HG02884 (cell line): Measurements from ENCODE around the gene FAM76A.
"Not testable (repeated sequence)": the region's sequence is repeated elsewhere in the genome, so short reads cannot be mapped to it uniquely, and the experiment has no call there.

Experiments
- ATAC-seq: cut with Tn5 transposase; IDR thresholded peaks from one replicate; pipeline ENCODE4 v1.9.1; 2021; ENCODE audit warnings: mild to moderate bottlenecking, moderate library complexity; ENCODE audit not compliant: unreplicated experiment

The FAM76A gene

DNA sequence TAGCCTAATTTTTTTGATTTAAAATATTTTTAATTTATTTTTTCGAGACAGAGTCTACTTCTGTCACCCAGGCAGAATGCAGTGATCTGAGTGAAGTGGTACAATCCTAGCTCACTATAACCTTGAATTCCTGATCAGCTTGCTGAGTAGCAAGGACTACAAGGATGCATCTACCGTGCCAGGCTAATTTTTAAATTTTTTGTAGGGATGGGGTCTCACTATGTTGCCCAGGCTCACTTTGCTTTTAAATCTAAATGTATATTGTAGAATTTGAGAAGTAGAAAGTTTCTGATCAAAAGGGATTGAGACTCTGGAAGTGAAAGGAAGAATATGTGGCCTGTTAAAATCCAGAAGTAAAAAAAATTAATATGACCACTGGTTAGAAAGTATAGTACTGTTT, 48.9 kb downstream of the FAM76A start:
- no peak for ATAC-seq

DNA sequence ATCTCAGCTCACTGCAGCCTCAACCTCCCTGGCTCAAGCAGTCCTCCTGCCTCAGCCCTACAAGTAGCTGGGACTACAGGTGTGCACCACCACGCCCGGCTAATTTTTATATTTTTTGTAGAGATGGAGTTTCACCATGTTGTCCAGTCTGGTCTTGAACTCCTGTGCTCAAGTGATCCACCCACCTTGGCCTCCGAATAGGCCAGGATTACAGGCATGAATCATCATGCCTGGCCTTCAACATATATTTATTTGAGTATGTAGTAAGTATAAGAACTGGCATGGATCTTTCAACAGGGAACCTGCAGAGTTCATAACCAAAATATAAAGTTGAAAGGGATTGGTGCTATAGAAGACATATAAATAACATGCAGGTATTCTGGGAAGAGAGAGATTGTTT, 49.6 kb downstream of the FAM76A start:
- not testable (repeated sequence) for ATAC-seq

DNA sequence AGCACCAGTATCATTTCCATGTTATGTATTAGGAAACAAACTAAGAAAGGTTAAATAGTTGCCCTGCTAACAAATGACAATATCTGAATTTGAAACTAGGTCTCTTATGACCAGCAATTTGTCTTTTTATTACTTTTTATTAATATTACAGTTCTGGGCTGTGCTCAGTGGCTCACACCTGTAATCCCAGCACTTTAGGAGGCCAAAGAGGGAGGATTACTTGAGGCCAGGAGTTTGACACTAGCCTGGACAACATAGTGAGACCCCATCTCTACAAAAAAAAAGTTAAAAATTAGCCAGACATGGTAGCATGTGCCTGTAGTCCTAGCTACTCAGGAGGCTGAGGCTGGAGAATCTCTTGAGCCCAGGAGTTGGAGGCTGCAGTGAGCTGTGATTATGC, 50.5 kb downstream of the FAM76A start:
- not testable (repeated sequence) for ATAC-seq

DNA sequence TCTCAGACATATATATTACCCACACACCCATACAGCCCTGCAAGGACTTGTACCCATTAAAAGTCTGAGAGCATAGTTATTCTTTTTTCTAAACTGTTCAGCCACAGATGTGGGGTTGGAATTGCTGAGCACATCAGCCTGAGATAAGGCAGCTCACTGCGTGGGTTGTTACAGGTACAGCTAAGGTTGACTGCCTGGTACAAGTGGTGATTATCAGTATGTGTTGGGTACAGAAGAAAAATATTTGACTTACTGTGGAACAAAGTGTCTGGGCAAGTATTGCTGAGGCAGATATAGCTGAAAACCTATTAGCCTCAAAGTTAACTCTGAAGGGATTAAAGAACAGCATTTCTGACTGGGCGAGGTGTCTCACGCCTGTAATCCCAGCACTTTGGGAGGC, 52.3 kb downstream of the FAM76A start:
- no peak for ATAC-seq

DNA sequence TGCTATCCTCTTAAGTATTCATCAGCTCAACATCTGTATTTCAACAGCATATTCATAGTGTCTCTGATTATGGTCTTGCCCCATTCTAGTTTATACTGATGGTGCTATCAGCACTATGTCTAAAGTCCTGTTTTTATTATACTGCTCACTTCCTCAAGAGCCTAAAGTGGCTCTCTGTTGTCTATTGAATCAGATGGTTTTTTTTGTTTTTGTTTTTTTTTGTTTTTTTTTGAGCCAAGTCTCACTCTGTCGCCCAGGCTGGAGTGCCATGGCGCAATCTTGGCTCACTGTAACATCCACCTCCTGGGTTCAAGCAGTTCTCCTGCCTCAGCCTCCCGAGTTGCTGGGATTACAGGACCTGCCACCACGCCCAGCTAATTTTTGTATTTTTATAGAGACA, 53.4 kb downstream of the FAM76A start:
- ATAC-seq, result no peak

DNA sequence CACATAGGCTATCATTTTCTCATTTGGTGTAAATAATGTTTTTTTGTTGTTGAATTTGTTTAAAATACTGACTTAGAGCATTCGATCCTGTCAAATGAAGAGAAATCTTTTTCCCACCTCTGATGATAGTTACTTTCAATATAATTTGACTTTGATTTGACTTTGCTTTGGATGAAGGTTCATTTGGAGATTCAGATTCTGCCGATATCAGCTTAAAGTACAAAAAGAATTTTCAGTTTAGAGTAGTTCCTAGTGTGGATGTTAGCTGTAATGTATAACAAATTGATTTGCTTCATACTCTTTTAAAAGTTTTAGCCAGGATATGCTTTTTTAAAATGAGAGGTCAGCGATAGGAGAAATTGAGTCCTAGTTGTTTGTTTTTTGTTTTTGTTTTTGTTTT, 57.2 kb downstream of the FAM76A start:
- no peak for ATAC-seq

DNA sequence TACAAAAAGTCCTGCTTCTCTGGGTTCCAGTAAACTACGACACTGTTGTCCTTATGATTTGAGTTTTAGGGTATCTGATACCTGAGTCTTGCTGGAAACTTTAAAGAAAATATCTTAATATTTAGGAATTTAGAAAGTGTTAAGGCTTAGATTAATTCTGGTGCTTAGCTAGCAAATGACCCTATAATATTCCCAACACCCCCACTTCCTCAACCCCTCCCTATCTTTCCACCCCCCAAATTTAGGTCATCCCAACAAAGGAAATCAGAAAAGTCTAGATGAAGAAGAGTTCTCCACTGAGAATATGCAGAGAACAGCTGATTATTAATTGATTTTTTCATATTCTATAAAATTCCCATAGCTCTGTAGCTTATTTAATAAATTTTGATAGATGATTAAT, 58.9 kb downstream of the FAM76A start:
- ATAC-seq, result no peak

DNA sequence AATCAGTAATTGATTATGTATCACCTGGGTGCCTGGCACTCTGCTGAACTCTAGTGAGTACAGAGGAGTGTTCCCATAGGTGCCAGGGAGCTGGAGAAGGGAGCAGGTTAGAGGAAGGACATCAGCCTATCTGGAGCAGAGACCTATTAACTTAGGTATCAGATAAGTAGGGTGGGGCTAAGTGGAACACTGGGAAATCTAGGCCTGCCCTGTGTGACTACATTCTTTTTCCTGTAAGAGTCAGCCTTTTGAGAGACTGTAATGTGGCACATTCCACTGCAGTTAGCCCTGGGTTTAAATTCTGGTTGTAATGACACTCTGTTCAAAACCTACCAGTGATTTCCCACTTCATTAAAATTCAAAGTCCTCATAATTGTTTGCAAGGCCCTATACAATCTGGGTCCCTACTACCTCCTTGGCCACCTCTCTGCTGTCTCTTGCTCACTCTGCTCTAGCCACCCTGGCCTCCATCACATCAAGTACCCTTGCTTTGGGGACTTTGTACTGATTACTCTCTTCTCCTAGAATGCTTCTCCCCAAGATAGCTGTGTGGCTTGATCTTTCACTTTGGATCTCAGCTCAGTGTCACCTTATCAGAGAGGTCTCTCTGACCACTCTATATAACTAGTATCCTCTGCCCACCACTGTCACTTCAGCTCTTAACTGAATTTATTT, 60.2 kb downstream of the FAM76A start:
- ATAC-seq, result no peak

DNA sequence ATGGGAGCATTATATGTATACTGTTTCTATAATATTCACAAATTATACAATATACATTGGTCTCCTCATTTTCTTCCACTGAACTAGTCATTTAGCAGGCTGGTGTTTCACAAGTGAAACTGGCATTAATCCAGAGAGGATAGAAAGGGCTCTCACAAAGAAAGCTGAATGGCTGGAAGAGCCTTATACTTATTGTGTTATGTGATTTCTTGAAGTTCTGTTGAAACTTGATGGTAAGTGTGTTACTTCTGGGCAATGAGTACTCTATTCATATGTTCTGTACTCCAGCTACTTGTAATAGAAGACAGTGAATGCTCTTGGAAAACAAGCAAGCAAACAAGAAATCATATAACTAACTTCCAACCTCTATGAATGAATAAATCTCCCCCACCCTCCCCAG, 62.1 kb downstream of the FAM76A start:
- no peak for ATAC-seq

DNA sequence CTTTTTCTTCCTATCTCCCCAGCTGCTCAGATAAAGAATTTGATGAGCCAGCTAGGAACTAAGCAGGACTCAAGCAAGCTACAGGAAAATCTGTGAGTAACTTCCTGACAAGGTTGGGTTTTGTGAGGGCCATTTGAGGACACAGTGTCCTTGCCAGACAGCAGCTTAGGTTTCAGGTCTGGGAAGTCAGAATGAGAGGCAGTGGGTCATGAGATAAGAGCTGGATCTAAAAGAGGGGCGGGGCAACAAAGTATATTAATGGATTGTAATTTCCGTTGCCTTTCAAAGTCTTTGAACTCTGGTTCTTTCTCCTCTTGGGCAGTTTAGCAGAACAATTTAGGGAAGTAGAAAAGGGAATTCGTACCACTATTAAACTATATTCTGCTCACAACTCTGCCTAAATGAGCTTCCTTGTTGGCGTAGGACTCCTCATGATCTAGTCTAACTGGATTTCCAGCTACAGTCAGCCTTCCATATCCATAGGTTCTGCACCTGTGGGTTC, 63.8 kb downstream of the FAM76A start:
- no peak for ATAC-seq

DNA sequence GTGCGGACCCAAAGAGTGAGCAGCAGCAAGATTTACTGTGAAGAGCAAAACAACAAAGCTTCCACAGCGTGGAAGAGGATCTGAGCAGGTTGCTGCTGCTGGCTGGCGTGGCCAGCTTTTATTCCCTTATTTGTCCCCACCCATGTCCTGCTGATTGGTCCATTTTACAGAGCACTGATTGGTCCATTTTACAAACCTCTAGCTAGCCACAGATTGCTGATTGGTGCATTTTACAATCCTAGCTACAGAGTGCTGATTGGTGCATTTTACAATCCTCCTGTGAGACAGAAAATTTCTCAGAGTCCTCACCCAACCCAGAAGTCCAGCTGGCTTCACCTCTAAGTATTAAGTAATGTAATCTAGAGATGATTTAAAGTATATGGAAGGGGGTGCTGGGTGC, 64.5 kb downstream of the FAM76A start:
- not testable (repeated sequence) for ATAC-seq

DNA sequence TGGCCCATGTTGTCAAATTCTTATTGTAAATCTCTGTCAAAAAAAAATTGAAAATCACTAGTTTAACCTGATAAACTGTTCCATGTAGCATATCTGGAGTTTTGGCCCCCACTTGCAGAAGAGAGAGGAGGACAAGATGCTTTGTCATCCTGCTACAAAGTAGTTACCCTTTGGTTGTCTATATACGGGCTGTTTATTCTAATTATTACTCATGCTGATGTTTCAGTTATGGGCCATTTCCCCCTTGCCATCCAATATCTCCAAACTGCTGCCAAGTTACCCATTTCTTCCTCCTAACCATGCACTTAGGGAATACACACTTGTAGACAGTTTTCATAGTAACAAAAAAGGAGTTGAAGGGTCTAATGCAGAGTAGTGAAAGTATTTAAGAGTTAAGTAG, 69.8 kb downstream of the FAM76A start:
- ATAC-seq, result no peak

DNA sequence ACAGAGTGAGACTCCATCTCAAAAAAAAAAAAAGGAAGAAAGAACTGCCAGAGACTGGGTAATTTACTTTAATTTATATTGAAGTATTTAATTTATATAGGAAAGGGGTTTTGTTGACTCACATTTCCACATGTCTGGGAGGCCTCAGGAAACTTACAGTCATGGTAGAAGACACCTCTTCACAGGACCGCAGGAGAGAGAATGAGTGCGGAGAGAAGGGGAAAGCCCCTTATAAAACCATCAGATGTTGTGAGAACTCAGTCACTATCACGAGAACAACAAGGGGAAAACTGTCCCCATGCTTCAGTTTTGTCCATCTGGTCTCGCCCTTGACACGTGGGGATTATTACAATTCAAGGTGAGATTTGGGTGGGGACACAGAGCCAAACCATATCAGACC, 79.0 kb downstream of the FAM76A start:
- ATAC-seq, result no peak

DNA sequence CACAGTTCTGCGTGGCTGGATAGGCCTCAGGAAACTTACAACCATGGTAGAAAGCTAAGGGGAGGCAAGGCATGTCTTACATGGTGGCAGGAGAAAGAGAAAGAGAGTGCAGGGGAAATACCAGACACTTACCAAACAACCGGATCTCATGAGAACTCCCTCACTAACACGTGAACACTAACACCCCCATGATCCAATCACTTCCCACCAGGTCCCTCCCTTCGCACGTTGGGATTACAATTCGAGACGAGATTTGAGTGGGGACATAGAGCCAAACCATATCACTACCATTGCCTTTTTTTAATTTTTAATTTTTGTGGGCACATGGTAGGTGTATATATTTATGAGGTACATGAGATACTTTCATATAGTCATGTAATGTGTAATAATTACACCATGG, 81.0 kb downstream of the FAM76A start:
- no peak for ATAC-seq

DNA sequence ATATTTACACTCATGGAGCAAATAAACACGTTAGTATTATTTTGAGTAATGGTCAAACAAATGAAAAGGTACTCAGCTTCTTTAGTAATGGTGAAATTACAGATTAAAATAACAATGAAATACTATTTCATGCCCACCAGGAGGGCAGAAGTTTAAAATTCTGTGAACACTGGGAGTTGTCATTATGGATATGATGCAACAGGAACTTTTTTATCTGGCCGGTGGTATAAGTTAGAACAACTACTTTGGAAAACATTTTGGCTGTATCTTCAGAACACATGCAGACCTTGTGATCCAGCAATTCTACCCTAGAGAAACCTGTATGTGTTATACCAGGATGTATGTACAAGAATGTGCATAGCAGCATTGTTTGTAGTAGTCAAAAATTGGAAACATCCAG, 81.6 kb downstream of the FAM76A start:
- ATAC-seq, result no peak

DNA sequence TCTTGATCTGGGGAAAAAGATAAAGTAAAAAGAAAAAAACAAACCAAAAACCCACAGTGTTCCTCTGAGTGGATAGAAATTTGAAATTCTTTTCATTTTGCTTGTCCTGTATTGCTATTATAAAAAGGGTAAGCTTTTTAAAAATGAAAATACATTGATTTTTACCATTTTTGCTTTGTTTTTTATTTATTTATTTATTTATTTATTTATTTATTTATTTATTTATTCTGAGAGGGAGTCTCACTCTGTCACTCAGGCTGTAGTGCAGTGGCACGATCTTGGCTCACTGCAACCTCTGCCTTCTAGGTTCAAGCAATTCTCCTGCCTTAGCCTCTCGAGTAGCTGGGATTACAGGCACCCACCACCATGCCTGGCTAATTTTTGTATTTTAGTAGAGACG, 82.4 kb downstream of the FAM76A start:
- not testable (repeated sequence) for ATAC-seq

DNA sequence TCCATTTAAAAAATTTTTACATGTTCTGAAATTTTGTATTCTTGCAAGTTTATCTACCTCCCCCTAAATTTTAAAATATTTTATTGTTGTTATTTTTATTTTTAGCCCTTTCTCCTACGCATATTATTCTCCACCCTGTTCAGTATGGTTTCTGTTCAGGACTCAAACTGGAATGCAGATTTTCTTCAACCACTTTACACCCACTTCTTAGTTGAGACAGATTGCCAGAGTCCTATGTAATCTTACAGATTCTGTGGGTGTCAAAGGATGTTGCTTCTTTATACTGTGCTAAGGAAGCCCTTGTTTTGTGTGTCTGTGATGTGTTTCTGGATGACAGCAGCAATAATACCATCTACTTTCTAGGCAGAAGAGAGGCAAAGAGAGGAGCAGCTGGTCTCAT, 84.1 kb downstream of the FAM76A start:
- no peak for ATAC-seq

DNA sequence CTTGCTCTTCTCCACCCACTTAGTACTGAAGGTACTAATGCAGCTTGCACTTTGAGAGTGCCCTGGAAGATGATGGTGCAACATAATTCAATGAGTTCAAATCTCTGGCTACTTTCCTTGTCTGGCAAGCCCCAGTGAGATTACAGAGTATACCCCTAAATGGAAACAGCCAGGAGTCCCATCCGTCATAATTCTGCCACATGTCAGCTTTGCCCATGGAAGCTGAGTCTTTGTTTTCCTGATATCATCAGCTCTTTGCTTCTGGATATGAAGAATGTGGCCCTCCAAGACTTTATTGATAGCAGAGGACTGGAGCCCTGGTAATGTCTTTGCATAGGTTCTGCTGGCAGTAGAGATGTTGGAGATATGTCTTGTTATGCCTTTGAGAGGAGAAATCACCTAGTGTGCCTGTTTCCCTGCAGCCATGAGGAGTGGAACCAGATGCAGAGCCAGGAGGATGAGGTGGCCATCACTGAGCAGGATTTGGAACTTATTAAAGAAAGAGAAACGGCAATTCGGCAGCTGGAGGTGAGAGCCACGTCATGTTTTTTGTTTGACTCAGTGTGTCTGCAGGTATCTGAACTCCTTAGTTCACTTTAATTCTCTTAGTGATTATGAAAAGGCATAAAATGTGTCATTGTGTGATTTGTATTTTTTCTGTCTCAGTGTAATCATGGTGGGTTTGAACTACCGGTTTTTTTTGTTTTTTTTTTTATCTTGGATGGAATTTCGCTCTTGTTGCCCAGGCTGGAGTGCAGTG, 86.2 kb downstream of the FAM76A start:
- ATAC-seq, result no peak
